MM.1S (cell line): ENCODE results near the gene WDPCP.

Experiments used
- DNase-seq: peaks from one replicate; pipeline ENCODE4 v3.0.0-alpha.2; 2015
- H2AFZ ChIP-seq: fragments of 300-600 bp; sonication (generic); 2 replicates; pipeline ENCODE4 v1.6.0; 2016; ENCODE audit warnings: antibody characterized with exemption, low read length
- H3F3A ChIP-seq: fragments of 300-600 bp; sonication (generic); 2 replicates; pipeline ENCODE4 v1.6.1; 2016; ENCODE audit warnings: mild to moderate bottlenecking, antibody characterized with exemption, low read length, moderate library complexity, mixed read lengths; ENCODE audit not compliant: insufficient read depth
- H3K27ac ChIP-seq: fragments of 300-600 bp; sonication (generic); 2 replicates; pipeline ENCODE4 v1.5.1; 2016; ENCODE audit warnings: mild to moderate bottlenecking, low read length
- H3K27me3 ChIP-seq: fragments of 300-600 bp; sonication (generic); replicated peaks from 2 replicates; pipeline ENCODE4 v1.6.0; 2016; ENCODE audit warnings: low read length; ENCODE audit not compliant: insufficient read depth
- H3K36me3 ChIP-seq: fragments of 300-600 bp; sonication (generic); replicated peaks from 2 replicates; pipeline ENCODE4 v1.6.1; 2016; ENCODE audit warnings: mild to moderate bottlenecking, low read length, mixed read lengths; ENCODE audit not compliant: insufficient read depth
- H3K4me1 ChIP-seq: fragments of 300-600 bp; sonication (generic); 2 replicates; pipeline ENCODE4 v1.6.1; 2016; ENCODE audit warnings: low read length, mixed read lengths
- H3K4me2 ChIP-seq: fragments of 300-600 bp; sonication (generic); 2 replicates; pipeline ENCODE4 v1.6.0; 2016; ENCODE audit warnings: low read depth, low read length
- H3K4me3 ChIP-seq: fragments of 300-600 bp; sonication (generic); 2 replicates; pipeline ENCODE4 v1.5.1; 2016; ENCODE audit warnings: low read length, mixed read lengths
- H3K79me2 ChIP-seq: fragments of 300-600 bp; sonication (generic); 2 replicates; pipeline ENCODE4 v1.6.1; 2016; ENCODE audit warnings: mixed run types, low read length, mixed read lengths
- H3K9ac ChIP-seq: fragments of 300-600 bp; sonication (generic); 2 replicates; pipeline ENCODE4 v1.6.1; 2016; ENCODE audit warnings: low read length, mixed read lengths
- H3K9me2 ChIP-seq: fragments of 300-600 bp; sonication (generic); replicated peaks from 2 replicates; pipeline ENCODE4 v1.6.1; 2016; ENCODE audit warnings: mild to moderate bottlenecking, low read length, mixed read lengths; ENCODE audit not compliant: insufficient read depth
- H3K9me3 ChIP-seq: fragments of 300-600 bp; sonication (generic); replicated peaks from 2 replicates; pipeline ENCODE4 v1.6.1; 2016; ENCODE audit warnings: mild to moderate bottlenecking, low read length, mixed read lengths; ENCODE audit not compliant: insufficient read depth
- H4K20me1 ChIP-seq: fragments of 300-600 bp; sonication (generic); 2 replicates; pipeline ENCODE4 v1.6.1; 2016; ENCODE audit warnings: mild to moderate bottlenecking, low read length, moderate library complexity, mixed read lengths; ENCODE audit not compliant: insufficient read depth
- EZH2 ChIP-seq: fragments of 300-600 bp; sonication (generic); optimal IDR thresholded peaks from 2 replicates; pipeline ENCODE3; 2017; ENCODE audit warnings: low read depth, mild to moderate bottlenecking, antibody characterized with exemption, low read length, mixed read lengths
- EZH2phosphoT487 ChIP-seq: fragments of 300-600 bp; sonication (generic); IDR thresholded peaks from 2 replicates; pipeline ENCODE4 v1.6.1; 2018; ENCODE audit warnings: antibody characterized with exemption, low read length
- TF ChIP-seq, protein P1 (sequence below): fragments of 300-600 bp; sonication (generic); IDR thresholded peaks from 2 replicates; pipeline ENCODE4 v1.5.1; 2016; ENCODE audit warnings: antibody characterized with exemption, low read length, mixed read lengths

Gene WDPCP

DNA sequence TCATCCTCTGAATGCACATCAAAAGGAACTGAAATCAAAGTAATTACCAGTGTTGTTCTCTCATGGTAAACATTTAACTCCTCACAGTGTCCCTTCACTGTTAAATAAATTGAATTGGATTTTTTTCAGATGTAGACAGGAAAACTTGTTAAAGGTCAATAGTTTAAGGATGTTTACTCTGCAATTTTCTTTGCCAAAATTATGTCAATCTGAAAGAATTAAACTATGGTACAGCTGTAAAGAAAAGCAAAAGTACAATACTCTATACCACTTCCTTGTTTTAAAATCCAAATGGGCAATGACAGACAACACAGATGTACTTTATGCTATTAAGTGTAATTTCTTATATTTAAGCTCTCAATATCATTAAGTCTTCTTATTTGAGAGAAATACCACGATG lies 153.2 kb downstream of the WDPCP start:
- Histone ChIP-seq H3K27ac (no peak overlapping the region), H3K9me2 (no peaks in the 10 kb centered on the region), H3K4me3 (no peak overlapping the region), H4K20me1 (no peaks in the 10 kb centered on the region), H3F3A (no peaks in the 10 kb centered on the region), H3K79me2 (no peaks in the 10 kb centered on the region), H3K4me1 (no peaks in the 10 kb centered on the region), H3K9me3 (no peaks in the 10 kb centered on the region), H3K9ac (no peak overlapping the region), H3K27me3 (no peaks in the 10 kb centered on the region), H3K4me2 (no peak overlapping the region), H2AFZ (no peak overlapping the region), H3K36me3 (no peaks in the 10 kb centered on the region)
- TF ChIP-seq, protein P1, sequence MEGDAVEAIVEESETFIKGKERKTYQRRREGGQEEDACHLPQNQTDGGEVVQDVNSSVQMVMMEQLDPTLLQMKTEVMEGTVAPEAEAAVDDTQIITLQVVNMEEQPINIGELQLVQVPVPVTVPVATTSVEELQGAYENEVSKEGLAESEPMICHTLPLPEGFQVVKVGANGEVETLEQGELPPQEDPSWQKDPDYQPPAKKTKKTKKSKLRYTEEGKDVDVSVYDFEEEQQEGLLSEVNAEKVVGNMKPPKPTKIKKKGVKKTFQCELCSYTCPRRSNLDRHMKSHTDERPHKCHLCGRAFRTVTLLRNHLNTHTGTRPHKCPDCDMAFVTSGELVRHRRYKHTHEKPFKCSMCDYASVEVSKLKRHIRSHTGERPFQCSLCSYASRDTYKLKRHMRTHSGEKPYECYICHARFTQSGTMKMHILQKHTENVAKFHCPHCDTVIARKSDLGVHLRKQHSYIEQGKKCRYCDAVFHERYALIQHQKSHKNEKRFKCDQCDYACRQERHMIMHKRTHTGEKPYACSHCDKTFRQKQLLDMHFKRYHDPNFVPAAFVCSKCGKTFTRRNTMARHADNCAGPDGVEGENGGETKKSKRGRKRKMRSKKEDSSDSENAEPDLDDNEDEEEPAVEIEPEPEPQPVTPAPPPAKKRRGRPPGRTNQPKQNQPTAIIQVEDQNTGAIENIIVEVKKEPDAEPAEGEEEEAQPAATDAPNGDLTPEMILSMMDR, result no peak
- TF ChIP-seq EZH2, result no peak
- no peak for DNase-seq

GRCh38 chr2:63434024-63435001 lies 154.0 kb downstream of the WDPCP start:
- no peaks in the 10 kb centered on the region for H3K79me2 ChIP-seq
- H3K4me3 ChIP-seq, result no peak overlapping the region
- no peaks in the 10 kb centered on the region for H3F3A ChIP-seq
- no peak overlapping the region for H2AFZ ChIP-seq
- H3K9me2 ChIP-seq, result no peaks in the 10 kb centered on the region
- H3K4me2 ChIP-seq, result no peak overlapping the region
- no peaks in the 10 kb centered on the region for H3K27me3 ChIP-seq
- no peaks in the 10 kb centered on the region for H3K4me1 ChIP-seq
- H3K9me3 ChIP-seq, result no peaks in the 10 kb centered on the region
- H3K36me3 ChIP-seq, result no peaks in the 10 kb centered on the region
- DNase-seq, result no peak
- H3K9ac ChIP-seq, result no peak overlapping the region
- no peaks in the 10 kb centered on the region for H4K20me1 ChIP-seq
- no peak overlapping the region for H3K27ac ChIP-seq
- TF ChIP-seq EZH2 (no peak), EZH2phosphoT487 (no peak)
- TF ChIP-seq, protein P1, result no peak

GRCh38 chr2:63432373-63432772 lies 155.9 kb downstream of the WDPCP start:
- no peak overlapping the region for H3K4me2 ChIP-seq
- no peaks in the 10 kb centered on the region for H3K27me3 ChIP-seq
- no peak for DNase-seq
- no peaks in the 10 kb centered on the region for H3K36me3 ChIP-seq
- no peaks in the 10 kb centered on the region for H4K20me1 ChIP-seq
- no peaks in the 10 kb centered on the region for H3K79me2 ChIP-seq
- H3K4me1 ChIP-seq, result no peaks in the 10 kb centered on the region
- H2AFZ ChIP-seq, result no peak overlapping the region
- no peaks in the 10 kb centered on the region for H3K9me2 ChIP-seq
- no peak overlapping the region for H3K9ac ChIP-seq
- H3K4me3 ChIP-seq, result no peak overlapping the region
- TF ChIP-seq EZH2 (no peak), EZH2phosphoT487 (no peak)
- TF ChIP-seq, protein P1, result no peak
- H3K9me3 ChIP-seq, result no peaks in the 10 kb centered on the region
- no peak overlapping the region for H3K27ac ChIP-seq
- H3F3A ChIP-seq, result no peaks in the 10 kb centered on the region
